Measurements from ENCODE around the gene CRAMP1. TPM values are rescaled to one million over a fixed set of nuclear protein-coding genes. Genes with fewer than 3 reads are reported as not detected.

Gene CRAMP1
- total RNA-seq, 4 donors from 2014 or later = 2.6 to 25.5 (median 8.6) TPM

DNA sequence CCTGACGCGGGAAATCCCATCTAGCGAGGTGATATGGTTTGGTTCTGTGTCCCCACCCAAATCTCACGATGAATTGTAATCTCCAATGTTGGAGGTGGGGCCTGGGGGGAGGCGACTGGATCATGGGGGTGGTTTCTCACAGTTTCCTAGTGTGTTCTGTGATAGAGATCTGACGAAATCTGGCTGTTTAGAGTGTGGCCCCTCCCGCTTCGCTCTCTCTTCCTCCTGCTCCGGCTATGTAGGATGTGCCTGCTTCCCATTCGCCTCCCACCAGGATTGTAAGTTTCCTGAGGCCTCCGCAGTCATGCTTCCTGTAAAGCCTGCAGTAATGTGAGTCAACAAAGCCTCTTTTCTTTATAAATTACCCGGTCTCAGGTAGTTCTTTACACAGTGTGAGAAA is 31.9 kb upstream of the CRAMP1 start:
- no peaks in the 10 kb centered on the region for H3K9me3 ChIP-seq
- no peak for DNase-seq
- no peaks in the 10 kb centered on the region for H3K36me3 ChIP-seq
- no peaks in the 10 kb centered on the region for H3K4me1 ChIP-seq
- no peak for TF ChIP-seq POLR2A (IDR thresholded peaks at IDR 0.05)
- TF ChIP-seq, protein P1, sequence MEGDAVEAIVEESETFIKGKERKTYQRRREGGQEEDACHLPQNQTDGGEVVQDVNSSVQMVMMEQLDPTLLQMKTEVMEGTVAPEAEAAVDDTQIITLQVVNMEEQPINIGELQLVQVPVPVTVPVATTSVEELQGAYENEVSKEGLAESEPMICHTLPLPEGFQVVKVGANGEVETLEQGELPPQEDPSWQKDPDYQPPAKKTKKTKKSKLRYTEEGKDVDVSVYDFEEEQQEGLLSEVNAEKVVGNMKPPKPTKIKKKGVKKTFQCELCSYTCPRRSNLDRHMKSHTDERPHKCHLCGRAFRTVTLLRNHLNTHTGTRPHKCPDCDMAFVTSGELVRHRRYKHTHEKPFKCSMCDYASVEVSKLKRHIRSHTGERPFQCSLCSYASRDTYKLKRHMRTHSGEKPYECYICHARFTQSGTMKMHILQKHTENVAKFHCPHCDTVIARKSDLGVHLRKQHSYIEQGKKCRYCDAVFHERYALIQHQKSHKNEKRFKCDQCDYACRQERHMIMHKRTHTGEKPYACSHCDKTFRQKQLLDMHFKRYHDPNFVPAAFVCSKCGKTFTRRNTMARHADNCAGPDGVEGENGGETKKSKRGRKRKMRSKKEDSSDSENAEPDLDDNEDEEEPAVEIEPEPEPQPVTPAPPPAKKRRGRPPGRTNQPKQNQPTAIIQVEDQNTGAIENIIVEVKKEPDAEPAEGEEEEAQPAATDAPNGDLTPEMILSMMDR (IDR thresholded peaks at IDR 0.05) = no peak
- no peaks in the 10 kb centered on the region for H3K27me3 ChIP-seq
- H3K4me3 ChIP-seq = no peak overlapping the region
- intact Hi-C loops (cut with DNase I; ENCODE audit: low total_unique reads) = no loop called here
- no peak overlapping the region for H3K27ac ChIP-seq

DNA sequence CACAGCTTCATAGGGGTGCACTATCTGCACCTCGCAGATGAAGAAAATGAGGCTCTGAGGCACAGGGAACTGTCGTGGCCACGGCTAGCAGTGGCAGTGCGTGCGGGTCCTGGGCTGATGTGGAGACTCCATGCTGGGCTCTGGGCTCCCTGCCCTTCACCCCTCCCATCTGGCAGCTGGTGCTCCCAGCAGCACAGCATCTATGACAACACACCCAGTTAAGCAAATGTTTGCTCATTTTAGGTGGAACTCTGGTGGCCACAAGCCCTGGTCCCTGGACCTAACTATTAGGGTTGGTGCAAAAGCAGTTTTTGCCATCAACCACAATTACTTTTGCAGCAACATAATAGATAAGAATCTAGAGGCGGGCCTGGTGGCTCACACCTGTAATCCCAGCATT is 31.2 kb upstream of the CRAMP1 start:
- DNase-seq = no peak
- Histone ChIP-seq H3K27me3 (no peaks in the 10 kb centered on the region), H3K36me3 (no peaks in the 10 kb centered on the region), H3K4me1 (no peaks in the 10 kb centered on the region), H3K9me3 (no peaks in the 10 kb centered on the region), H3K27ac (no peak overlapping the region), H3K4me3 (no peak overlapping the region)
- intact Hi-C loops (cut with DNase I; ENCODE audit: low total_unique reads) = no loop called here
- TF ChIP-seq, protein P1 (IDR thresholded peaks at IDR 0.05) = no peak
- TF ChIP-seq POLR2A (IDR thresholded peaks at IDR 0.05) = no peak

DNA sequence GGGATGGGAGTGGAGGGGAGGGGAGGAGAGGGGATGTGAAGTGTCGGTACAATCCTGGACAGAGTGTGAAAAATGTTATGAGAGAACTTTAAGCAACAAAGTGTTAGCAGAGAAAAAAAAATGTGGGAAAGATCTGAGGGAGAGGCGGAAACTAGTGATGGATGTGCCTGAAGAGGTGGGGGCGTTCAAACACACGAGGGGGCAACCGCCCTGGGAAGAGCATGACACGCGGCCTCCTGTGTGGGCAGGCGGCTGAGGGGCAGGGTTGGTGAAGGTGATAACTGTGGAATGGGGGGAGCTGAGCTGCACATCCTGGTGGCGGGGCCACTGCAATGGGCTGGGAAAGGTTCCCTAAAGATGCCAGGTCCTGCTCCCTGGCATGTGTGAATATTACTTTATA is 30.4 kb upstream of the CRAMP1 start:
- no peaks in the 10 kb centered on the region for H3K9me3 ChIP-seq
- H3K27me3 ChIP-seq = no peaks in the 10 kb centered on the region
- intact Hi-C loops (cut with DNase I; ENCODE audit: low total_unique reads) = no loop called here
- no peaks in the 10 kb centered on the region for H3K4me1 ChIP-seq
- H3K36me3 ChIP-seq = no peaks in the 10 kb centered on the region
- TF ChIP-seq, protein P1 (IDR thresholded peaks at IDR 0.05) = no peak
- no peak for TF ChIP-seq POLR2A (IDR thresholded peaks at IDR 0.05)
- DNase-seq = no peak
- no peak overlapping the region for H3K4me3 ChIP-seq
- no peak overlapping the region for H3K27ac ChIP-seq

DNA sequence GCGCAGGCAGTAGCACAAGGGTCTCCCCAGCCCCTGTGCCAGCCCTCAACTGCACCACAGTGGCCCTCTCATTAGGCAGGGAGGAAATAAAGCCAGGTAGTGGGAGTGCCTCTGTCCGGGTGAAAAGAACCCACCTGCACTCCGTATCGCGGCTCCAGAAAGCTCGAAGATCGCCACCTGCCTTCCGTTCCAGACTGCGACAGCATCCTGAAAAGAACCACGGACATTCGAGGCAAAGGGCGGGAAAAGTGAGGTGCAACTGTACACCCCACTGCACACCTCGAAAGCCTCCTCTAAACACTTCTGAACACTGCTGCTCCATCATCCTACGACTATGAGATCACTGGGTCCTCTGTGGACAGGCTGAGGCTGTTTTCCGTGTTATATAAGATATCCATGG is 29.0 kb upstream of the CRAMP1 start:
- Histone ChIP-seq H3K4me3 (no peak overlapping the region), H3K9me3 (no peaks in the 10 kb centered on the region), H3K27me3 (no peaks in the 10 kb centered on the region), H3K27ac (no peak overlapping the region), H3K4me1 (no peaks in the 10 kb centered on the region), H3K36me3 (no peaks in the 10 kb centered on the region)
- DNase-seq = no peak
- intact Hi-C loops (cut with DNase I; ENCODE audit: low total_unique reads) = no loop called here
- TF ChIP-seq POLR2A (IDR thresholded peaks at IDR 0.05) = no peak
- TF ChIP-seq, protein P1 (IDR thresholded peaks at IDR 0.05) = no peak

DNA sequence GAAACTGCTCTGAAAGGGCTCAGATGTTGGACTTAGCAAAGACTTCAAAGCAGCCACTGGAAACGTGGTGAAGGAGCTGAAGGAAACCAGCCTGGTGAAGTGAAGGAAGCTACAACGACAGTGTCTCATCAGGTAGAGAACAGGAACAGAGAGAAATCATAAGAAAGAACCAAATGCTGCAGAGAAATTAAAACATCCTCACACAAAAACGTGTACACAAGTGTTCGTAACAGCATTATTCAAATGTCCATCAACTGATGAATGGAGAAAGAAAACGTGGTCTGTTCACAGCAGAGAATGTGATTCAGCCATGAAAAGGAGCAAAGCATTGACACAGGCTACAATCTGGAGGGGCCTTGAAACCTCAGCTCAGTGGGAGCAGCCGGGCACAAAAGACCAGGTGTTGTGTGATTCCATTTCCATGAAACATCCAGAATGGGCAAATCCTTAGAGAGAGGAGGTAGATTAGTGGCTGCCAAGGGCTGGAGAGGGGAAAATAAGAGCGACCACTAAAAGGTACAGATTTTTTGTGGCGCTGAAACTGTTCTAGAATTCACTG is 27.2 kb upstream of the CRAMP1 start:
- H3K27me3 ChIP-seq = no peaks in the 10 kb centered on the region
- TF ChIP-seq POLR2A (IDR thresholded peaks at IDR 0.05) = no peak
- TF ChIP-seq, protein P1 (IDR thresholded peaks at IDR 0.05) = no peak
- intact Hi-C loops (cut with DNase I; ENCODE audit: low total_unique reads) = no loop called here
- no peak for DNase-seq
- H3K4me3 ChIP-seq = no peak overlapping the region
- H3K9me3 ChIP-seq = no peaks in the 10 kb centered on the region
- H3K27ac ChIP-seq = no peak overlapping the region
- no peaks in the 10 kb centered on the region for H3K36me3 ChIP-seq
- no peaks in the 10 kb centered on the region for H3K4me1 ChIP-seq
